ENCODE data around the gene SLC5A4.

Gene SLC5A4

DNA sequence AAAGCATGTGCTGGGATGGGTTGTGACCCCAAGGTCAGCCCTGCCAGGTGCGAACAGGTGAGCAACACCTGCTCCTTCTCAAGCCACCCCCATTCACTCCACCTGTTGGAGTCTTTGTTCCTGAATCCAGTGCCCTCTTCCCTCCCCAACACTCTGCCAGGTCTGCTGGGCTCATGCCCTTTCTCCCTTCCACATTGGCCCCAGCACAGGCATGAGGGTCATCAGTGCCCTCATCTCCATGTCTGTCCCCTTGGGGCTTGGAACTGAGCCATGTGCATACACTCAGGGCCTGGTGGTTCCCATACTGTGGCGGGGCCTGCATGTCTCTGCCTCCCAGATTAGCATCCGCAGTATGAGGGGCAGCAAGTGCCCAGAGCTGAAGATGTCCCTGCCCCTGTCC, 69.3 kb downstream of the SLC5A4 start:
- ChIA-PET CTCF (interaction anchor here (0.6 kb wide), 1 partner anchor 59 kb away, joined by 3 read pairs; no protein-coding TSS in a partner anchor), POLR2A (ENCODE audit: low non-redundant PET) (no interaction called here)

DNA sequence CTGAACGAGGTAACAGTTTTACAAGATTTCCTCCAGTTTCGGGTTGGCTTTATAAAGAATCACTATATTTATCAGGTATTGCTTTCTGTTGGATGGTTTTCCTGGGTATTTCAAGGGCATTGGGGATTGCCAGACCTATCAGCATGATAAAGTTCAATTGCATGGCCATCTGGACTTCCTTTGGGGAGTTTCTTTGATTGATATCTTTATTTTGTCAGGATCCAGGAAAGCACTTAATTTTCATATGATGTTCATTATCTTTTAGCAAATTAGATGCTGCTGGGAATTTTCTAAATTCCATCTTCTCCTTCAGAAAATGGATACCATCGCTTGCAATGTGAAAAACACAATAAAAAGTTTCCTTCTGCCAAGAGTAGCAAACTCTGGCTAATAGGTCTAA, 71.5 kb downstream of the SLC5A4 start:
- POLR2A ChIA-PET (ENCODE audit: low non-redundant PET), result no interaction called here
- TF ChIP-seq, protein P1, sequence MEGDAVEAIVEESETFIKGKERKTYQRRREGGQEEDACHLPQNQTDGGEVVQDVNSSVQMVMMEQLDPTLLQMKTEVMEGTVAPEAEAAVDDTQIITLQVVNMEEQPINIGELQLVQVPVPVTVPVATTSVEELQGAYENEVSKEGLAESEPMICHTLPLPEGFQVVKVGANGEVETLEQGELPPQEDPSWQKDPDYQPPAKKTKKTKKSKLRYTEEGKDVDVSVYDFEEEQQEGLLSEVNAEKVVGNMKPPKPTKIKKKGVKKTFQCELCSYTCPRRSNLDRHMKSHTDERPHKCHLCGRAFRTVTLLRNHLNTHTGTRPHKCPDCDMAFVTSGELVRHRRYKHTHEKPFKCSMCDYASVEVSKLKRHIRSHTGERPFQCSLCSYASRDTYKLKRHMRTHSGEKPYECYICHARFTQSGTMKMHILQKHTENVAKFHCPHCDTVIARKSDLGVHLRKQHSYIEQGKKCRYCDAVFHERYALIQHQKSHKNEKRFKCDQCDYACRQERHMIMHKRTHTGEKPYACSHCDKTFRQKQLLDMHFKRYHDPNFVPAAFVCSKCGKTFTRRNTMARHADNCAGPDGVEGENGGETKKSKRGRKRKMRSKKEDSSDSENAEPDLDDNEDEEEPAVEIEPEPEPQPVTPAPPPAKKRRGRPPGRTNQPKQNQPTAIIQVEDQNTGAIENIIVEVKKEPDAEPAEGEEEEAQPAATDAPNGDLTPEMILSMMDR (conservative IDR thresholded peaks at IDR 0.05; ENCODE audit: low read depth), result no peak
- DNase-seq (ENCODE audit: low spot score), result no peak
- CTCF ChIA-PET, result no interaction called here
- H3K27ac ChIP-seq, result no peak overlapping the region

More for the DNA sequence above, 69.3 kb downstream of the SLC5A4 start:
- TF ChIP-seq, protein P1 (conservative IDR thresholded peaks at IDR 0.05; ENCODE audit: low read depth), result no peak
- H3K27ac ChIP-seq, result no peak overlapping the region
- DNase-seq (ENCODE audit: low spot score), result no peak

DNA sequence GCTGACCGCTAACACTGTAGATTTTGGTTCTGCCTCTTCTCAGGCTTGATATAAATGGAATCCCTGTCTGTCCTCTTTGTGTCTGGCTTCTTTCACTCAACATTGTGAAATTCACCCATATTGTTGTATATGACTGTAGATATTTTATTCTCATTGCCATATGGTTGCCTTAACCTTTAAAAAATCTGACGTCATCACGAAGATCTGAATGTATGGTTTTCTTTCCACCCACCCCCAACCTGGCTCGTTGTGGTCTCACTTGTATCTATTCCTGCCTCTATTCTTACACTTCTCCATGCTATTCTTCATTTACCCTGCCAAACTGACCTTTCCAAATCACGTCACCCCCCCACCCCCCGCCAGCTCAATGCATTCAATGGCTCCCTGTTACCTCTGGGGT, 74.1 kb downstream of the SLC5A4 start:
- CTCF ChIA-PET, result no interaction called here
- TF ChIP-seq, protein P1 (conservative IDR thresholded peaks at IDR 0.05; ENCODE audit: low read depth), result no peak
- no peak overlapping the region for H3K27ac ChIP-seq

DNA sequence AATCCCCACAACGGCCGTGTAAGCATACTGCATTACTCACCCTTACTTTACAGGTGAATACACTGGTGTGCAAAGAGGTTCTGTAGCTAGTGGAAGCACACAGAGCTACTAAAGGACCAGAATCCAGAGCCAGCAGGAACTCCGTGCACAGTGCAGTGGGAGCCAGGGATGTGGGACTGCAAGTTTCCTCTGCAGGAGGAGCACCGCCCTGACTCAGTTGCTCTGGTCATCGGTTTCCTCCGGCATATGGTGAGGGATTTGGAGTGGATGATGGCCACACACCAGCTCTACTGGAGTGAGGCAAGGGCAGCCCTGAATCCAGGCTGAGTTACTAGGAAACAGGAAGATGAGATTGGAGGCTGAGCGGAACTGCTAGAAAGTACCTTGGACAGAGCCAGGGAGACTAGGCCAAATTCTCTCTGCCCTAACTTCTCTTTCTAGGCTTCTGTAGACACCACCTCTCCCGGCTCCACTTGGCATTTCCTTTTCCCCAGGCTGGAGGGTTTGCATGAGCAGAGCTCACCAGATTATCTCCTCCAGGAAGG, 77.9 kb downstream of the SLC5A4 start:
- no peak for DNase-seq (ENCODE audit: low spot score)
- POLR2A ChIA-PET (ENCODE audit: low non-redundant PET), result no interaction called here
- TF ChIP-seq, protein P1 (conservative IDR thresholded peaks at IDR 0.05; ENCODE audit: low read depth), result no peak
- CTCF ChIA-PET, result no interaction called here
- H3K27ac ChIP-seq, result no peak overlapping the region

More for the DNA sequence above, 74.1 kb downstream of the SLC5A4 start:
- DNase-seq (ENCODE audit: low spot score), result no peak
- POLR2A ChIA-PET (ENCODE audit: low non-redundant PET), result no interaction called here

DNA sequence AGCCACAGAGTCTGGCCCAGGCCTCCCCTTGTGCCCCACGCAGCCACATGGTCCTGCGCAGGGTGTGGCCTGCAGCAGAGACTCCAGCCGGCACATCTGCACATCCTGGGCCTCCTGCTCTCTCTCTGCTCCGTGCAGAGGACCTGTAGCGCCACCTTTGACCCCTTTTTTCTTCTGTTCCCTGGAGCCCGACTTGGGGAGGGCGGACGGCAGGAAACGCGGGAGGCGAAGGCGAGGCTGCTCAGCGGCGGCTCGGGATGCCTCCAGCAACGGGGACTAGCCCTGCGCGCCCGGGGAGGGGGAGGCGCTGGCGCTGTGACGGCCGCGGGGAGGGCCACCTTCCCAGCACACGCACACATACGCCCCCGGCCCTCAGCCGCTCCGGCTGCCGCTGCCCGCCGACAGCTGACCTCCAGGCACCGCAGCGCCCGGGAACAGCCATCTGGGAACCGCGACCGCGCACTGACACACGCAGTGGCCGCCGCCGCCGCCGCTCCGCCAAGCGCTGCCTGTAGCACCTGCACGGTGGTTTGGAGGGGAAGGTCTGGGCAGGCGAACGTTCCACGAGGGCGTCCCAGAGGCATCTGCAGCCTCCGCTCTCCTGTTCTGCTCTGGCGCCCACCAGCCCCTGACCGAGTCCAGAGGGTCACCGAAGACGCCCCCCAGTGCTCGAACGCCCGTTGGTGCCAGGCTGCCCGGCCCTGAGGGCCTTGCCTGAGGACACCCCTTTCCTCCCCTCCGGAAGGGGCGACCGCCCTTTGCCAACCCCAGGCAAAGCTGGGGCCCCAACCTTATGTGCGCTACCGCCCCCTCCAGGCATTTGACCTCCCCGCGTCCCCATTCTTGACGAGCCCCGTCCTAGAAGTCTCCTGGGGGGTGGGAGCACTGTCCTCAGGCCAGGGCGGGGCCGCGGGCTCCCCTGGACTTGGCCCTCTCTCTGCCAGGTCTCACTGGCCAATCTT, 79.2 kb downstream of the SLC5A4 start:
- DNase-seq (ENCODE audit: low spot score), result no peak
- POLR2A ChIA-PET (ENCODE audit: low non-redundant PET), result no interaction called here
- CTCF ChIA-PET, result no interaction called here
- H3K27ac ChIP-seq, result no peak overlapping the region
- TF ChIP-seq, protein P1 (conservative IDR thresholded peaks at IDR 0.05; ENCODE audit: low read depth), result no peak

DNA sequence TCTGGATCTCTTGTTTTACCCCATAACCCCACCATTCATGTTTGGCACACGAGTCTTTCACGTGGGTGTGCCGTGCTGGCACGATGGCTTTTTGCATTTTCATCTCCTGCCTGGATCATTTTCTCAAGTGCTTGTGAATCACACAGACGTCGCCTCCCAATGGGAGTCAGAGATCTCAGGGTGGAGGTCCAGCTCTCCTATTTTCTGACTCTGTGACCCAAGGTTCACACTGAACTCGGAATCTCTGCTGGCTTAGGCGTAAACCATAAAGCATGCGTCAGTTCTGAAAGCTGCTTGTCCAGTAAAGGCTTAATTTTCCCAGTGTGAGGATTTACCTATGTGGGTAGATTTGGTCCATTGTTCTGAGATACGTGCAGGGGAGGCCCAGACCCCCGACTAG, 80.0 kb downstream of the SLC5A4 start:
- POLR2A ChIA-PET (ENCODE audit: low non-redundant PET), result no interaction called here
- CTCF ChIA-PET, result interaction anchor here (0.7 kb wide), 1 partner anchor 51 kb away, joined by 3 read pairs; no protein-coding TSS in a partner anchor
- TF ChIP-seq, protein P1 (conservative IDR thresholded peaks at IDR 0.05; ENCODE audit: low read depth), result no peak

More for the DNA sequence above, 80.0 kb downstream of the SLC5A4 start:
- no peak for DNase-seq (ENCODE audit: low spot score)
- no peak overlapping the region for H3K27ac ChIP-seq
